ENCODE results near the gene PCYT2. TPM values are rescaled to one million over a fixed set of nuclear protein-coding genes. Genes with fewer than 3 reads are reported as not detected.

PCYT2 gene
- total RNA-seq: 28.3 and 50.5 TPM in 2 replicates

GRCh38 chr17:81911277-81911961 is at the start of gene PCYT2:
Gene PCYT2, minus strand, starts transcription at chr17:81911399. Its CDS starts 44 bp downstream, at chr17:81911355.

GRCh38 chr17:81947189-81947588 is 36.0 kb upstream of the PCYT2 start, which contains the start of gene MYADML2:
Gene MYADML2, minus strand, starts transcription at chr17:81947233. Its CDS starts 5,492 bp downstream, at chr17:81941741.

GRCh38 chr17:81927653-81928543 is 16.7 kb upstream of the PCYT2 start, which contains the start of gene MAFG:
Gene MAFG, minus strand, starts transcription at chr17:81927735. Its CDS starts 4,550 bp downstream, at chr17:81923185.

GRCh38 chr17:81917565-81918332 is 6.5 kb upstream of the PCYT2 start, which contains the start of gene SIRT7:
Gene SIRT7, minus strand, starts transcription at chr17:81918176. Its CDS starts 45 bp downstream, at chr17:81918131.

GRCh38 chr17:81902023-81902652 is 9.1 kb downstream of the PCYT2 start, which contains the start of gene NPB:
Gene NPB, plus strand, starts transcription at chr17:81902238. Its CDS starts 40 bp downstream, at chr17:81902278.

GRCh38 chr17:81870981-81871386 is 40.2 kb downstream of the PCYT2 start, which contains the start of gene ARHGDIA:
Gene ARHGDIA, minus strand, starts transcription at chr17:81871337. Its CDS starts 1,407 bp downstream, at chr17:81869930.

GRCh38 chr17:81859906-81860755 is 51.1 kb downstream of the PCYT2 start, which contains the start of gene P4HB:
Gene P4HB, minus strand, starts transcription at chr17:81860535. Its CDS starts 64 bp downstream, at chr17:81860471.

Other genes starting within 250 kb of the PCYT2 start
- 52.0 and 55.6 TPM in 2 replicates for gene OXLD1, start 244.8 kb downstream of the PCYT2 start, total RNA-seq
- gene CCDC137, start 244.7 kb downstream of the PCYT2 start, total RNA-seq: 10.9 and 30.5 TPM in 2 replicates
- gene ARL16, start 227.6 kb downstream of the PCYT2 start, total RNA-seq: 41.5 and 45.0 TPM in 2 replicates
- gene HGS, start 227.4 kb downstream of the PCYT2 start, total RNA-seq: 74.9 and 84.9 TPM in 2 replicates
- gene MRPL12, start 208.0 kb downstream of the PCYT2 start, total RNA-seq: 45.7 and 65.5 TPM in 2 replicates
- gene SLC25A10, start 199.1 kb downstream of the PCYT2 start, total RNA-seq: 11.8 and 12.3 TPM in 2 replicates
- gene GCGR, start 107.2 kb downstream of the PCYT2 start, total RNA-seq: not detected in 2 replicates
- gene MCRIP1, start 78.1 kb downstream of the PCYT2 start, total RNA-seq: 79.1 and 107 TPM in 2 replicates
- not detected in 2 replicates for gene PPP1R27, start 76.3 kb downstream of the PCYT2 start, total RNA-seq
- 3,334 and 3,459 TPM in 2 replicates for gene P4HB, start 50.9 kb downstream of the PCYT2 start, total RNA-seq
- 303 and 339 TPM in 2 replicates for gene ARHGDIA, start 40.1 kb downstream of the PCYT2 start, total RNA-seq
- 55.6 and 108 TPM in 2 replicates for gene ALYREF, start 19.8 kb downstream of the PCYT2 start, total RNA-seq
- gene ANAPC11, start 19.7 kb downstream of the PCYT2 start, total RNA-seq: 195 and 225 TPM in 2 replicates
- gene NPB, start 9.2 kb downstream of the PCYT2 start, total RNA-seq: 6.6 TPM in 1 of 2 replicates, not detected in the other
- 13.1 and 14.3 TPM in 2 replicates for gene SIRT7, start 6.8 kb upstream of the PCYT2 start, total RNA-seq
- gene MAFG, start 16.3 kb upstream of the PCYT2 start, total RNA-seq: 12.8 and 18.1 TPM in 2 replicates
- 155 and 219 TPM in 2 replicates for gene PYCR1, start 25.9 kb upstream of the PCYT2 start, total RNA-seq
- gene MYADML2, start 35.8 kb upstream of the PCYT2 start, total RNA-seq: not detected in 2 replicates
- not detected in 2 replicates for gene NOTUM, start 49.8 kb upstream of the PCYT2 start, total RNA-seq
- 14.3 and 17.8 TPM in 2 replicates for gene ASPSCR1, start 66.2 kb upstream of the PCYT2 start, total RNA-seq
- 69.9 and 77.9 TPM in 2 replicates for gene CENPX, start 111.5 kb upstream of the PCYT2 start, total RNA-seq
- gene LRRC45, start 111.9 kb upstream of the PCYT2 start, total RNA-seq: 7.9 and 8.8 TPM in 2 replicates
- 32.6 and 38.8 TPM in 2 replicates for gene RAC3, start 120.3 kb upstream of the PCYT2 start, total RNA-seq
- gene DCXR, start 126.3 kb upstream of the PCYT2 start, total RNA-seq: 83.4 and 156 TPM in 2 replicates
- 34.7 and 43.7 TPM in 2 replicates for gene RFNG, start 140.4 kb upstream of the PCYT2 start, total RNA-seq
- gene GPS1, start 140.5 kb upstream of the PCYT2 start, total RNA-seq: 91.0 and 91.7 TPM in 2 replicates
- 33.0 and 34.7 TPM in 2 replicates for gene DUS1L, start 154.4 kb upstream of the PCYT2 start, total RNA-seq
- gene FASN, start 186.8 kb upstream of the PCYT2 start, total RNA-seq: 80.9 and 170 TPM in 2 replicates